ENCODE measurements around the gene OR2W1.

Gene OR2W1

DNA sequence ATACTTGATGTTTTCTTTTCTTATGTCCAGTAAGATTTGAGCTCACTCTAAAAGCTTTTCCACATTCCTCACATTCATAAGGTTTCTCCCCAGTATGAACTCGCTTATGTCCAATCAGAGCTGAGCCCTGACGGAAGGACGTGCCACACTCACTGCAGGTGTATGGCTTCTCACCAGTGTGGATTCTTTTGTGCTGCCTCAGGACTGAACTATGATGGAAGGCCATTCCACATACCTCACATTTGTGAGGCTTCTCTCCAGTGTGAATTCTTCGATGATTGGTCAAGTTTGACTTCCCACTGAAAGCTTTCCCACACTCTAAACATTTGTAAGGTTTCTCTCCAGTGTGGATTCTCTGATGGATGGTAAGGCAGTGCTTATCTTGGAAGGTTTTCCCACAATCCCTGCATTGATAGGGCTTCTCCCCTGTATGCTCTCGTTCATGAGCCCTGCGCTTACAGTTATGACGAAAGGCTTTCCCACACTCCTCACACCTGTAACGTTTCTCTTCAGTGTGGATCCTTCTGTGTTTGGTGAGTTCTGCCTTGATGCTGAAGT lies 49.8 kb downstream of the OR2W1 start:
- DNase-seq = no peak
